OCI-LY3 (cell line): ENCODE results near the gene MPC1.

Experiments
- CTCF ChIP-seq: fragments of 200-600, 300-600 bp; sonication (generic); IDR thresholded peaks from 2 replicates; pipeline ENCODE4 v1.5.1; 2014; ENCODE audit warnings: antibody characterized with exemption, low read length, low read depth
- EZH2phosphoT487 ChIP-seq: fragments of 200-600 bp; shearing (Covaris generic); IDR thresholded peaks from 2 replicates; pipeline ENCODE4 v1.6.1; 2018; ENCODE audit warnings: antibody characterized with exemption, mixed run types, low read depth

- no peak for TF ChIP-seq CTCF
- TF ChIP-seq EZH2phosphoT487: no peak
Measured at GRCh38 chr6:166355552-166355951, 27.2 kb downstream of the MPC1 start.
